ENCODE measurements around the gene ACTRT2.

DNA sequence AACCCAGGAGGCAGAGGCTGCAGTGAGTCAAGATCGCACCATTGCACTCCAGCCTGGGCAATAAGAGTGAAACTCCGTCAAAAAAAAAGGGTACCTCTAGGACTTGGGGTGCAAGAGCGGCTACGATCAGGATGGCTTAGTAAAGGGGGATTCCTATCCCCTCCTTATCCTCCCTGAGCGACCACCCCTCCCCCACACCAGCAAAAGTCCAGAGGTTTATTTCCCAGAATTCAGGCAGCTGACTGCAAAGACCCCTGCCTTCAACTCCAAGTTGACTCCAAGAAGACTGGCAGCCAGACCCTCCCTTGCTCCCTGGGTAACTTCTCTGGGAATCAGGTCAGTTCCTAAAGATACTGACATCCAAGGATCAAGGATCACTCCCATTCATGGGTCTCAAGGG lies 35.4 kb downstream of the ACTRT2 start:
- TF ChIP-seq CTCF (IDR thresholded peaks at IDR 0.05; ENCODE audit: borderline replicate concordance, extremely low read depth, low read length, poor library complexity, severe bottlenecking) (no peak), EZH2 (IDR thresholded peaks at IDR 0.05; ENCODE audit: borderline replicate concordance, low read depth, low read length, severe bottlenecking) (no peak)
